GM12891 (cell line): ENCODE measurements around the gene GRIK4.

Experiments
- POLR2A ChIP-seq: IDR thresholded peaks from 2 replicates; pipeline ENCODE4 v1.6.1; 2011; ENCODE audit warnings: low read depth, low read length, control low read depth
- POLR2AphosphoS5 ChIP-seq: IDR thresholded peaks from 2 replicates; pipeline ENCODE4 v1.6.1; 2011; ENCODE audit warnings: low read depth, low read length, control low read depth
- SPI1 ChIP-seq: IDR thresholded peaks from 2 replicates; pipeline ENCODE4 v1.6.1; 2011; ENCODE audit warnings: low read depth, low read length, control low read depth
- TAF1 ChIP-seq: IDR thresholded peaks from 2 replicates; pipeline ENCODE4 v1.6.1; 2011; ENCODE audit warnings: low read depth, low read length, control low read depth

- TF ChIP-seq POLR2AphosphoS5 = no peak
- TF ChIP-seq SPI1 = no peak
- no peak for TF ChIP-seq POLR2A
- TF ChIP-seq TAF1 = no peak
These were observed 78.9 kb downstream of the GRIK4 start for GRCh38 chr11:120590472-120590871.
